H1 (cell line): Measurements from ENCODE around the gene CARD11. TPM values are rescaled to one million over a fixed set of nuclear protein-coding genes. Genes with fewer than 3 reads are reported as not detected.

Experiments used
- CTCF ChIA-PET: fragments of 300-600 bp; sonication (Branson Sonifier 250); formaldehyde crosslinking; loops from one replicate; lab custom pipeline; 2021; ENCODE audit not compliant: partially characterized antibody; lab: Charles Lee
- POLR2A ChIA-PET: fragments of 300-600 bp; sonication (Branson Sonifier 250); formaldehyde crosslinking; loops from one replicate; lab custom pipeline; 2021; ENCODE audit warnings: inconsistent platforms; ENCODE audit not compliant: partially characterized antibody; lab: Charles Lee
- DNase-seq, 2 experiments: peaks; one replicate each; pipeline versions ENCODE4 v3.0.0 to v3.0.0-alpha.2; 2010 to 2022; ENCODE audit warnings: low spot score in 2 of 2, low read depth in 1 of 2, mixed read lengths in 1 of 2
- FAIRE-seq: peaks from 2 replicates; lab custom pipeline; 2011; peaks lifted over from hg19 to GRCh38; lab: Jason Lieb, UNC
- H2AFZ ChIP-seq: 2 replicates; pipeline ENCODE4 v1.8.1; 2012; ENCODE audit warnings: low read length, inconsistent platforms
- H2AK5ac ChIP-seq: 2 replicates; pipeline ENCODE4 v1.6.1; 2013; ENCODE audit warnings: low read depth, low read length
- H2BK120ac ChIP-seq: replicated peaks from 2 replicates; pipeline ENCODE3; 2013; ENCODE audit warnings: low read depth, low read length, inconsistent platforms
- H2BK12ac ChIP-seq: 2 replicates; pipeline ENCODE4 v1.6.1; 2013; ENCODE audit warnings: low read depth, low read length
- H2BK15ac ChIP-seq: 2 replicates; pipeline ENCODE4 v1.6.1; 2013; ENCODE audit warnings: low read length
- H2BK20ac ChIP-seq: 2 replicates; pipeline ENCODE4 v1.6.1; 2013; ENCODE audit warnings: low read length
- H2BK5ac ChIP-seq: 2 replicates; pipeline ENCODE4 v1.6.1; 2013; ENCODE audit warnings: low read depth, low read length
- H3K14ac ChIP-seq: 2 replicates; pipeline ENCODE4 v1.6.1; 2013; ENCODE audit warnings: inconsistent platforms; ENCODE audit not compliant: insufficient read length
- H3K18ac ChIP-seq: 2 replicates; pipeline ENCODE4 v1.6.1; 2013; ENCODE audit warnings: low read length; ENCODE audit errors: extremely low read depth
- H3K23ac ChIP-seq: 2 replicates; pipeline ENCODE4 v1.6.1; 2013; ENCODE audit warnings: inconsistent platforms; ENCODE audit not compliant: insufficient read length
- H3K23me2 ChIP-seq: 2 replicates; pipeline ENCODE4 v1.6.1; 2013; ENCODE audit warnings: low read depth, low read length
- H3K27ac ChIP-seq: 2 replicates; pipeline ENCODE4 v1.6.1; 2011; ENCODE audit warnings: low read depth, low read length, inconsistent platforms
- H3K27me3 ChIP-seq, 4 experiments: replicated peaks in 1 of 4; 1 replicate in 1 of 4; 2 replicates in 3 of 4; pipeline versions ENCODE4 v1.6.1 to v1.8.1; 2011 to 2013; ENCODE audit warnings: low read length in 3 of 4, mild to moderate bottlenecking in 3 of 4, inconsistent platforms in 2 of 4, mixed read lengths in 2 of 4, moderate library complexity in 1 of 4; ENCODE audit not compliant: control insufficient read depth in 3 of 4, insufficient read depth in 3 of 4; ENCODE audit errors: extremely low read depth in 1 of 4
- H3K36me3 ChIP-seq, 4 experiments: 2 replicates each; pipeline versions ENCODE4 v1.6.1 to v1.8.1; 2011 to 2013; ENCODE audit warnings: mild to moderate bottlenecking in 4 of 4, low read length in 3 of 4, moderate library complexity in 2 of 4, control low read depth in 1 of 4, inconsistent platforms in 1 of 4; ENCODE audit not compliant: insufficient read depth in 4 of 4, control insufficient read depth in 2 of 4
- H3K4ac ChIP-seq: replicated peaks from 2 replicates; pipeline ENCODE3; 2013; ENCODE audit warnings: low read length, low read depth, mixed read lengths, inconsistent platforms; ENCODE audit not compliant: insufficient read length
- H3K4me1 ChIP-seq, 4 experiments: replicated peaks in 1 of 4; 1 replicate in 1 of 4; 2 replicates in 3 of 4; pipeline versions ENCODE4 v1.6.1 to v1.8.1; 2011 to 2013; ENCODE audit warnings: low read length in 3 of 4, inconsistent platforms in 2 of 4, mixed read lengths in 1 of 4; ENCODE audit not compliant: insufficient read depth in 4 of 4, control insufficient read depth in 3 of 4
- H3K4me2 ChIP-seq, 2 experiments: 2 replicates each; pipeline versions ENCODE4 v1.6.1 to v1.8.1; 2011 to 2013; ENCODE audit warnings: low read depth in 2 of 2, low read length in 2 of 2, control low read depth in 1 of 2, inconsistent platforms in 1 of 2, mild to moderate bottlenecking in 1 of 2; ENCODE audit not compliant: insufficient read depth in 1 of 2
- H3K4me3 ChIP-seq, 4 experiments: fragments of 200-600, 300-600 bp in 1 of 4; sonication (generic), shearing (Covaris generic), sonication (Bioruptor Twin) in 1 of 4; 2 replicates each; pipeline versions ENCODE4 v1.5.1 to v1.8.1; 2011 to 2016; ENCODE audit warnings: low read length in 4 of 4, low read depth in 3 of 4, control low read depth in 2 of 4, inconsistent platforms in 2 of 4, mild to moderate bottlenecking in 2 of 4, mixed read lengths in 1 of 4, moderate library complexity in 1 of 4; ENCODE audit not compliant: insufficient read depth in 2 of 4; ENCODE audit errors: extremely low read depth in 1 of 4
- H3K56ac ChIP-seq: replicated peaks from 2 replicates; pipeline ENCODE3; 2013; ENCODE audit warnings: low read depth, mild to moderate bottlenecking, mixed read lengths, low read length, inconsistent platforms; ENCODE audit not compliant: insufficient read length
- H3K79me1 ChIP-seq: 2 replicates; pipeline ENCODE4 v1.6.1; 2013; ENCODE audit warnings: low read depth, low read length, control low read depth
- H3K79me2 ChIP-seq, 2 experiments: 2 replicates each; pipeline versions ENCODE4 v1.6.1 to v1.8.1; 2012 to 2013; ENCODE audit warnings: low read length in 2 of 2, mild to moderate bottlenecking in 2 of 2, inconsistent platforms in 1 of 2; ENCODE audit not compliant: insufficient read depth in 2 of 2, control insufficient read depth in 1 of 2
- H3K9ac ChIP-seq, 4 experiments: replicated peaks in 1 of 4; 1 replicate in 1 of 4; 2 replicates in 3 of 4; pipeline versions ENCODE4 v1.6.1 to v1.8.1; 2011 to 2013; ENCODE audit warnings: low read depth in 3 of 4, low read length in 3 of 4, control low read depth in 2 of 4, mild to moderate bottlenecking in 2 of 4, moderate library complexity in 2 of 4, inconsistent platforms in 1 of 4; ENCODE audit errors: extremely low read depth in 1 of 4
- H3K9me3 ChIP-seq, 2 experiments: 2 replicates each; pipeline versions ENCODE4 v1.6.1 to v1.8.1; 2012 to 2013; ENCODE audit warnings: mild to moderate bottlenecking in 2 of 2, moderate library complexity in 2 of 2, control low read depth in 1 of 2, inconsistent platforms in 1 of 2, low read depth in 1 of 2, low read length in 1 of 2, mixed read lengths in 1 of 2; ENCODE audit not compliant: insufficient read depth in 2 of 2
- H4K20me1 ChIP-seq, 2 experiments: replicated peaks in 1 of 2; 2 replicates each; pipeline versions ENCODE3 to v1.8.1; 2011 to 2013; ENCODE audit warnings: inconsistent platforms in 2 of 2, low read length in 2 of 2, mild to moderate bottlenecking in 1 of 2; ENCODE audit not compliant: insufficient read depth in 2 of 2, control insufficient read depth in 1 of 2
- H4K5ac ChIP-seq: 2 replicates; pipeline ENCODE4 v1.6.1; 2013; ENCODE audit warnings: low read length, low read depth, mixed read lengths, inconsistent platforms; ENCODE audit not compliant: insufficient read length
- H4K8ac ChIP-seq: 2 replicates; pipeline ENCODE4 v1.8.0; 2013; ENCODE audit warnings: mild to moderate bottlenecking, moderate library complexity, low read length, inconsistent platforms; ENCODE audit not compliant: insufficient read depth; ENCODE audit errors: extremely low read depth
- H4K91ac ChIP-seq: replicated peaks from 2 replicates; pipeline ENCODE3; 2013; ENCODE audit warnings: low read length, mixed read lengths, inconsistent platforms; ENCODE audit not compliant: insufficient read length
- BACH1 ChIP-seq: IDR thresholded peaks from 2 replicates; pipeline ENCODE4 v1.6.1; 2012; ENCODE audit warnings: low read length, improper control_type of control experiment
- CTBP2 ChIP-seq: IDR thresholded peaks from 2 replicates; pipeline ENCODE4 v1.7.0; 2011; ENCODE audit warnings: borderline replicate concordance, mild to moderate bottlenecking, moderate library complexity, mixed read lengths, low read length; ENCODE audit not compliant: insufficient read depth, insufficient read length
- EP300 ChIP-seq, 2 experiments: IDR thresholded peaks; 1 replicate in 1 of 2; 2 replicates in 1 of 2; pipeline ENCODE4 v1.6.1; 2011 to 2012; ENCODE audit warnings: low read depth in 2 of 2, low read length in 2 of 2, mild to moderate bottlenecking in 2 of 2, borderline replicate concordance in 1 of 2, inconsistent platforms in 1 of 2, moderate library complexity in 1 of 2
- FOSL1 ChIP-seq: IDR thresholded peaks from 2 replicates; pipeline ENCODE4 v1.6.1; 2011; ENCODE audit warnings: mild to moderate bottlenecking, low read depth, low read length, moderate library complexity; ENCODE audit not compliant: insufficient read depth
- KDM5A ChIP-seq: fragments of 200-600 bp; IDR thresholded peaks from 2 replicates; pipeline ENCODE4 v1.7.1; 2012; ENCODE audit warnings: mild to moderate bottlenecking, low read length, inconsistent platforms, mixed read lengths
- POLR2A ChIP-seq, 2 experiments: IDR thresholded peaks; 1 replicate in 1 of 2; 2 replicates in 1 of 2; pipeline ENCODE4 v1.6.1; 2011; ENCODE audit warnings: low read depth in 2 of 2, low read length in 2 of 2, mild to moderate bottlenecking in 2 of 2; ENCODE audit errors: control extremely low read depth in 1 of 2
- RFX5 ChIP-seq: IDR thresholded peaks from 2 replicates; pipeline ENCODE4 v1.6.1; 2011; ENCODE audit warnings: low read depth, low read length, improper control_type of control experiment, borderline replicate concordance
- SP2 ChIP-seq: IDR thresholded peaks from 2 replicates; pipeline ENCODE4 v1.6.1; 2012; ENCODE audit warnings: mild to moderate bottlenecking, low read length, inconsistent platforms
- SP4 ChIP-seq: IDR thresholded peaks from 2 replicates; pipeline ENCODE4 v1.6.1; 2012; ENCODE audit warnings: low read length, inconsistent platforms
- TAF7 ChIP-seq: optimal IDR thresholded peaks from 2 replicates; pipeline ENCODE3; 2011; ENCODE audit warnings: low read depth, mild to moderate bottlenecking, inconsistent platforms, low read length, moderate library complexity, borderline replicate concordance
- TEAD4 ChIP-seq: IDR thresholded peaks from 2 replicates; pipeline ENCODE4 v1.6.1; 2012; ENCODE audit warnings: low read depth, low read length, inconsistent platforms, mixed read lengths
- WGBS, 2 experiments: shearing (Covaris generic) in 1 of 2; methylation state at CpG; one replicate each; pipeline versions ENCODE4 v1.1.6 to v1.1.7; 2013 to 2015; ENCODE audit warnings: low lambda C conversion rate in 2 of 2, mixed read lengths in 2 of 2, inconsistent platforms in 1 of 2, low coverage in 1 of 2, missing lambda C conversion rate in 1 of 2; ENCODE audit not compliant: insufficient replicate concordance in 2 of 2, insufficient coverage in 1 of 2, insufficient read length in 1 of 2; ENCODE audit errors: extremely low coverage in 1 of 2, missing lambda C conversion rate in 1 of 2; 5-methylcytosine and 5-hydroxymethylcytosine counted together
- polyA plus RNA-seq, 7 experiments: library from polyadenylated mRNA; depleted of rRNA in 3 of 7; stranded (reverse) in 5 of 7; unstranded in 2 of 7; fragments of >200 nt in 5 of 7; fragments of 200-250 nt in 2 of 7; gene quantifications; 1 replicate in 5 of 7; 2 replicates in 1 of 7; 4 replicates in 1 of 7; pipeline versions ENCODE4 v1.2.1 to v1.2.3, GENCODE V29; 2011 to 2013; ENCODE audit warnings: missing spikeins in 2 of 7, mixed read lengths in 2 of 7
- total RNA-seq: library from RNA; stranded (reverse); fragmentation: NEBNext Ultra II Directional; extraction: Animal tissue kit (Norgen Biotek cat#: 25700); gene quantifications from 2 replicates; pipeline ENCODE4 v1.2.1, GENCODE V29; 2021
- TF ChIP-seq, protein P1 (sequence below): IDR thresholded peaks from 2 replicates; pipeline ENCODE4 v1.6.1; 2011; ENCODE audit warnings: low read depth, mild to moderate bottlenecking, low read length; ENCODE audit not compliant: insufficient read depth

CARD11 gene
- total and polyA plus RNA-seq, 2 of the 8 experiments (the other 6 are each of a cell fraction or from before 2014, with no cell fraction given) = 12.6 to 29.8 TPM

DNA sequence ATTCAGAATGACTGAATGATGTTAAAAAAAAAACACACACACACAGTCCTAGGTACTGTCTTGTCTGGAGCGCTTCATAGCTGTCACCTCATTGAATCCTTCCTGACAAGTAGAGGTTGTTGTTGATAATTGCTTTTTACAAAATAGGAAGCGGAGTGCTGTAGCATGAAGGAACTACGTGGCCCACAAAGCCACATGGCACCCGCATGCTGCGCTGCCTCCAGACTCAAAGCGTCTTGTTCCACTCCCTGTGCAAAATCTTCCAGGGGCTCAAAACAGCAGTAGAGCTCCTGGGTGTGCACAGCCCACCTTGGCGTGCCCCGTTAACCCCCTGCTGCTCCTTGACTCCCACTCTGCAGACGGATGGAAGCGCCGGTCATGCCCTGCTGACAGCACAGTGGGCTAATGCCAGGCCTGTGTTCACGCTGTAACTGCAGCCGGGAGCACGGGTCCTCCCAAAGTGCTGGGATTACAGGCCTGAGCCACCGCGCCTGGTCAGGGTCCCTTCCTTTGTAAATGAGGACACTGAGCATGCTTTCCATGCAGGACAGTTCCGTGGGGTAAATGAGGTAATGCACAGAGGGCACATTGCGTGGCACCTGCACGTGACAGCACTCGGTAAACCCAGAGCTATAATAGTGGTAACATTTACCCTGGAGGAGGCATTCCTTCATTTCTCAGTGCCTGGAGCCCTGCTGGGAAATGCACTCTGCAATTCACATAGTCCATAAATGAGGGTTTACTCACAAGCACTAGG, 108.5 kb downstream of the CARD11 start:
- H2BK20ac ChIP-seq = no peak overlapping the region
- no peak overlapping the region for H3K14ac ChIP-seq
- no peak overlapping the region for H2BK5ac ChIP-seq
- no peak overlapping the region for H3K27ac ChIP-seq
- peaks cover 0 to 2% (median 0%) of the 10 kb centered on the region in 4 experiments; a peak in 2 of 8 replicates for H3K36me3 ChIP-seq
- H4K5ac ChIP-seq = no peak overlapping the region
- no peaks in the 10 kb centered on the region for H4K20me1 ChIP-seq
- 93% methylated on average over 20 of the region's 20 CpGs; no CpG with 5 or more reads in 1 of the 2 experiments for WGBS, 2 experiments
- H2BK15ac ChIP-seq = no peak overlapping the region
- H2AK5ac ChIP-seq = no peak overlapping the region
- no peak overlapping the region for H2AFZ ChIP-seq
- no peak overlapping the region for H4K91ac ChIP-seq
- H3K4ac ChIP-seq = no peak overlapping the region
- no peak overlapping the region for H4K8ac ChIP-seq
- CTCF ChIA-PET = interaction anchor here (0.7 to 4.0 kb wide), 4 partner anchors 11 to 357 kb away, joined by 3 to 25 read pairs (median 4); no protein-coding TSS in a partner anchor
- no peaks in the 10 kb centered on the region for H3K79me2 ChIP-seq
- no peak overlapping the region for H3K4me2 ChIP-seq
- no peaks in the 10 kb centered on the region for H3K79me1 ChIP-seq
- DNase-seq (no peak), FAIRE-seq (no peak)
- no peak overlapping the region for H3K23ac ChIP-seq
- no peaks in the 10 kb centered on the region for H3K23me2 ChIP-seq
- H3K18ac ChIP-seq = no peak overlapping the region
- POLR2A ChIA-PET = no interaction called here
- no peaks in the 10 kb centered on the region for H3K27me3 ChIP-seq
- H3K4me1 ChIP-seq = peaks cover 0 to 4% (median 0%) of the 10 kb centered on the region in 4 experiments; a peak in 3 of 7 replicates
- no peak overlapping the region for H2BK120ac ChIP-seq
- no peak overlapping the region for H3K56ac ChIP-seq
- no peak overlapping the region for H3K9ac ChIP-seq
- no peak overlapping the region for H2BK12ac ChIP-seq
- no peaks in the 10 kb centered on the region for H3K9me3 ChIP-seq
- no peak overlapping the region for H3K4me3 ChIP-seq
- TF ChIP-seq BACH1 (no peak), SP2 (no peak), KDM5A (no peak), RFX5 (no peak), FOSL1 (no peak), EP300 (IDR thresholded peaks at IDR 0.05; ENCODE audit: borderline replicate concordance in 1 of 2, low read depth in 2 of 2, low read length in 2 of 2) (no peak), TEAD4 (no peak), SP4 (no peak), TAF7 (no peak), POLR2A (IDR thresholded peaks at IDR 0.05; ENCODE audit: control extremely low read depth in 1 of 2, low read depth in 2 of 2, low read length in 2 of 2) (no peak), CTBP2 (no peak)
- TF ChIP-seq, protein P1, sequence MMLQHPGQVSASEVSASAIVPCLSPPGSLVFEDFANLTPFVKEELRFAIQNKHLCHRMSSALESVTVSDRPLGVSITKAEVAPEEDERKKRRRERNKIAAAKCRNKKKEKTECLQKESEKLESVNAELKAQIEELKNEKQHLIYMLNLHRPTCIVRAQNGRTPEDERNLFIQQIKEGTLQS = no peak
